HFF-Myc (cell line): ENCODE results near the gene PLEKHF1.

Experiments
- DNase-seq: peaks from one replicate; pipeline ENCODE4 v3.0.0-alpha.2; 2011; ENCODE audit warnings: low read depth; ENCODE audit errors: extremely low read depth
- H3K4me3 ChIP-seq: replicated peaks from 2 replicates; pipeline ENCODE4 v1.5.1; 2011; ENCODE audit warnings: low read depth, mild to moderate bottlenecking, control low read depth, low read length
- TF ChIP-seq, protein P1 (sequence below): IDR thresholded peaks from 2 replicates; pipeline ENCODE4 v1.5.1; 2012; ENCODE audit warnings: mild to moderate bottlenecking, low read depth, low read length, control low read depth; ENCODE audit errors: missing control alignments

The PLEKHF1 gene, protein sequence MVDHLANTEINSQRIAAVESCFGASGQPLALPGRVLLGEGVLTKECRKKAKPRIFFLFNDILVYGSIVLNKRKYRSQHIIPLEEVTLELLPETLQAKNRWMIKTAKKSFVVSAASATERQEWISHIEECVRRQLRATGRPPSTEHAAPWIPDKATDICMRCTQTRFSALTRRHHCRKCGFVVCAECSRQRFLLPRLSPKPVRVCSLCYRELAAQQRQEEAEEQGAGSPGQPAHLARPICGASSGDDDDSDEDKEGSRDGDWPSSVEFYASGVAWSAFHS

DNA sequence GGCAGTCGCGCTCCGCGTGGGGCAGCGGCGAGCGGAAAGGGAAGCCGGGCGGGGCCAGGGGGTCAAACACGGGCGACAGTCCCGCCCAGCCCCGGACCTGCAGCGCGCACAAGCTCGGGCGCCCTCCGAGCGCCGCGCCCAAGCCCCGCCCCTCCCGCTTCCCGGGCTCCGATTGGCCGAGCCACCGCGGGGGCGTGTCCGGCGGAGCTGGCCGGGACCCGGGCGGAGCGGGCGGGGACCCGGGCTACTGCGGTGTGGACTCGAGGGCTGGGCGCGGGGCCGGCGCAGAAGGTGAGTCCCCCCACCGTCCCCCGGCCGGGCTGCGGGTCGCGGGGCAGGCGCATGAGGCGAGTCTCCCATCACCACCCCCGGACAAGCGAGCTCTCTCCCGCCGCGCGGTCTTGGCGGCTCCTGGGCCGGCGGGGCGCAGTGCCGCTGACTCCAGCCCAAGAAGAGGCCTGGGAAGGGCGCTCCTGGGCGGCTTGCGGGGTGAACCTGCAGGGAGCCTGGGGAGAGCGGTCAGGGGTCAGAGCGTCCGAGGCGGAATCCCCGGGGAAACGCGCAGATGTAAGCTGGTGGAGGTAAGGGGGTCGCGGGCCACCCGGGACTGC lies at the start of gene PLEKHF1:
PLEKHF1 (plus strand) TSS at position 247 of the 611 bp plus-strand sequence. CDS start 8,379 bp downstream, outside the sequence.
- H3K4me3 ChIP-seq, result peak within 1 kb of the TSS; percentile 63
- TF ChIP-seq, protein P1, sequence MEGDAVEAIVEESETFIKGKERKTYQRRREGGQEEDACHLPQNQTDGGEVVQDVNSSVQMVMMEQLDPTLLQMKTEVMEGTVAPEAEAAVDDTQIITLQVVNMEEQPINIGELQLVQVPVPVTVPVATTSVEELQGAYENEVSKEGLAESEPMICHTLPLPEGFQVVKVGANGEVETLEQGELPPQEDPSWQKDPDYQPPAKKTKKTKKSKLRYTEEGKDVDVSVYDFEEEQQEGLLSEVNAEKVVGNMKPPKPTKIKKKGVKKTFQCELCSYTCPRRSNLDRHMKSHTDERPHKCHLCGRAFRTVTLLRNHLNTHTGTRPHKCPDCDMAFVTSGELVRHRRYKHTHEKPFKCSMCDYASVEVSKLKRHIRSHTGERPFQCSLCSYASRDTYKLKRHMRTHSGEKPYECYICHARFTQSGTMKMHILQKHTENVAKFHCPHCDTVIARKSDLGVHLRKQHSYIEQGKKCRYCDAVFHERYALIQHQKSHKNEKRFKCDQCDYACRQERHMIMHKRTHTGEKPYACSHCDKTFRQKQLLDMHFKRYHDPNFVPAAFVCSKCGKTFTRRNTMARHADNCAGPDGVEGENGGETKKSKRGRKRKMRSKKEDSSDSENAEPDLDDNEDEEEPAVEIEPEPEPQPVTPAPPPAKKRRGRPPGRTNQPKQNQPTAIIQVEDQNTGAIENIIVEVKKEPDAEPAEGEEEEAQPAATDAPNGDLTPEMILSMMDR, result no peak
- DNase-seq, result no peak

DNA sequence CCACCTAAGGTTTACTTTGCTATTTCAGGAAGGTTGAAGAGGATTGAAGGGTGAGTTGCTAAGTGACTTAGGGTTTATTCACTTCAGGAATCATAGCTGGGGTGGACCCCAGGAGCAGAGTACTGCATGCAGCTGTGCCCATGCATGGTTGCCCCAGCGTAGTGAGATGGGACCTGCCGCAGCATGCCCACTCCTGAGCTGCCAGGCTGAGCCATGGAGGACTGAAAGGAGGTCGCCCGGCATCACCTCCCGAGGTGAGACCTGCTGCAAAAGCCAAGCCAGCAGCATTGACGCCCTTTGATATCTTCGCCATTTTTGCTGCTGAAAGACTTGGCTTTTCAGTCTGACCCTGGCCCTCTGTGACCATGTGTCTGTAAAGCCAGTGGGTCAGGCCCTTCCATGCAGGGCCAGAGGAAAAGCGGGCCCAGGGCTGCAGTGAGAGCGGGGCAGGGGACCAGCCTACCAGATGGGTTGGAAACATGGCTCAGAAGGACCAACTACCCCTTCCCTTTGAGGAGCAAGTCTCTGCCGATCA lies 49.3 kb upstream of the PLEKHF1 start:
- TF ChIP-seq, protein P1, result no peak
- no peak overlapping the region for H3K4me3 ChIP-seq
- DNase-seq, result no peak

DNA sequence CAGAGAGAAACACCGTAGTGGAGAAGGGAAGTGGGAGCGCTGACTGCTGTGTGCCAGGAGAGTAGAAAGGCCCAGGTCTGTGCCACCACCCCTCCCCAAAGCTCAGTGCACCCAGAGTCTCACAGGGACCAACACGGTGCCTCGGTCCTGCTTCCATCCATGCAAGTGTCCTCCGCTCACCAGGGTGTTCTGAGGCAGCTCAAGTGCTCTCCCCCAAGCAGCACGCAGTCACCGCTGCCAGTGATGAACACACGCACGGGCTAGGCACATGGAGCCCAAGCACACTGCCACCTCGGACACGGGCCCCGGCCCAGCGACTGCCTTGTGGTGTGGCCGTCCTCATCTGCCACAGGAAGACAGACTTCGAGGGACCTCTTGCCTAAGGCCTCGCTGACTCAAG lies 48.7 kb upstream of the PLEKHF1 start:
- no peak for DNase-seq
- no peak overlapping the region for H3K4me3 ChIP-seq
- TF ChIP-seq, protein P1, result no peak

DNA sequence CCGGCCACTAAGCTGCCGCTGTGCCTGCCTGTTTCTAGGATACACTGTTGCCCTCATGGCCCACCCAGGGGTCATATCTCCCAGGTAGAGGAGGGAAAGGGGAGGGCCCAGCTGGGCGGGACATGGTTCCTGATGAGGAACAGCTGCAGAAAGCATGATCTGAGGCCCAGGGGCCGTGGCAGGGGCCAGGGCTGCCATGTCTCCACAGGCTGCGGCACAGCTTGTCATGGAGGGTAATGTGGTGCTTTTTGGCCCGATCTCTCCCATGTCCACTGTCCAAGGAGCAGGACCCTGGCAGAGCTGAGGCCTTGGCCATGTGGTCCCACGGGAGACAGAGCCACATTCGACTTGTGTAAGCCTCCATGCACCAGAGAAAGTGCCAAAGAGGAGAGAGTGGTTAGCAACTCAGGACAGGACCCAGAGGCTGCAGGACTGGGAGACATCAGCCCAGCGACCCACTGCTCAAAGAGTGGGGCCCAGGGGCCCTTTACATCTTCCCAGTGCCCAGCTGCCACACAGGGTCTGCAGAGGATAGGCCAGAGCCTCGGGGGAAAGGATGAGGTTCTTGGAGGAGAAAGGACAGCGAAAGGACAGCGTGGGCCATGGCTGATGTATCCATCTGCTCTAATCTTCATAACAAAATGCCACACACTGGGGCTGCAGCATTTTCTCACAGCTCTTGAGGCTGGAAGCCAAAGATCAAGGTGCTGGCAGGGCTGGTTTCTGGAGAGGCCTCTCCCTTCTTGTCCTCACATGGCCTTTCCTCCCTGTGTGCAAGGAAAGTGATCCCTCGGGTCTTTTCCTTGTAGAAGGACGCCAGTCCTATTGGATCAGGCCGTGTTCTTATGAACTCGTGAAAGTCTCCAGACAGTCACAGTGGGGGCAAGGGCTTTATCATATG lies 47.6 kb upstream of the PLEKHF1 start:
- TF ChIP-seq, protein P1, result no peak
- DNase-seq, result no peak
- no peak overlapping the region for H3K4me3 ChIP-seq

DNA sequence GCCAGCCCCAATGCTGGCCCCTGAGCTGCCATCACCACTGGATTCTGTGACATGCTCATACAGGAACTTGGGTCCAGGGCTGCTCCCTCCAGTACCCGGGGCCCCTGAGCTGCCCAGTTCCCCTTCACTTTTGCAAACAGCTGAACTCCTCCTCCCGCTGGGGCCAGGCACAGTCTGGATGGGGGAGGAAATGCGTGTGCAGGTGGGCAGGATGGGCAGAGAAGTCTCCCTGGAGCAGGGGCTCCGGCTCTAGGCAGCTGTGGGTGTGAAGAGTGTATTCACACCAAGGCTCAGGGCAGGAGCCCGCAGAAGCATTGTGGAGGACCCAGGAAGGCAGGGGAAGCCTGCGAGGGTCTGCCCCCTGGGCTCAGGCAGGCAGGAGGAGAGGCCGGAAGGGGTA lies 46.8 kb upstream of the PLEKHF1 start:
- TF ChIP-seq, protein P1, result no peak
- no peak for DNase-seq
- H3K4me3 ChIP-seq, result no peak overlapping the region

DNA sequence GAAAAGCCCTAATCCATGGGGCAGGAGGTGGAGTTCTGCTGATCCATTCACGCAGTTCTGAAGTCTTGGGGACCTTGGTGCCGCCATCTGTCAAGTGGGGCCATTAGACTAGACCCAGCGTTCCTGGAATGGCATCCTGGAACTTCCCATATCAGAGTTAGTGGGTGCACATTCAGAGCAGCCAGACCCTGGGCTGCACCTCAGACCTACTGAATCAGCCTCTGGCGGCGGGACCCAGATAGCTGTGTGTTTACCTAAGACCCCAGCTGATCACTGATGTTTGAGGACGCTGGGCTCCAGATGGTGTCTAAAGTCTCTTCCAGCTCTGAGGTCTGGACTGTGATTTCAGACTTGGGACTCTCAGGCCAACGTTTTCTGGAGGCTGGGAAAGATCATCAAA lies 46.4 kb upstream of the PLEKHF1 start:
- no peak overlapping the region for H3K4me3 ChIP-seq
- no peak for DNase-seq
- TF ChIP-seq, protein P1, result no peak
